Fibroblast of skin of left biceps (primary cell): Measurements from ENCODE around the gene KRTAP10-9.
"Not testable (repeated sequence)": the region's sequence is repeated elsewhere in the genome, so short reads cannot be mapped to it uniquely, and the experiment has no call there.

Source experiments
- DNase-seq, 2 experiments: peaks; one replicate each; pipeline ENCODE4 v3.0.0-alpha.2; 2013; ENCODE audit warnings: low read depth in 2 of 2

KRTAP10-9 gene

GRCh38 chr21:44595524-44595923 is 31.4 kb upstream of the KRTAP10-9 start:
- DNase-seq, result no peak

- no peak for DNase-seq
Measured at GRCh38 chr21:44596068-44596725, 30.7 kb upstream of the KRTAP10-9 start.

GRCh38 chr21:44598061-44598460 is 28.8 kb upstream of the KRTAP10-9 start:
- DNase-seq, result no peak

GRCh38 chr21:44599264-44600029 is 27.4 kb upstream of the KRTAP10-9 start:
- DNase-seq, result no peak

GRCh38 chr21:44600118-44600978 is 26.5 kb upstream of the KRTAP10-9 start, which contains the start of gene KRTAP10-7:
Gene KRTAP10-7 (plus strand): TSS chr21:44600597. CDS start chr21:44600622, 25 bp downstream.
- not testable (repeated sequence) for DNase-seq

- not testable (repeated sequence) for DNase-seq
Measured at GRCh38 chr21:44601091-44601490, 25.8 kb upstream of the KRTAP10-9 start.

- no peak for DNase-seq
Measured at GRCh38 chr21:44601596-44602462, 25.1 kb upstream of the KRTAP10-9 start.

GRCh38 chr21:44602463-44602850 is 24.4 kb upstream of the KRTAP10-9 start:
- no peak for DNase-seq

GRCh38 chr21:44603109-44603875 is 23.6 kb upstream of the KRTAP10-9 start:
- DNase-seq, result no peak

GRCh38 chr21:44603911-44604310 is 23.0 kb upstream of the KRTAP10-9 start:
- no peak for DNase-seq

GRCh38 chr21:44606495-44606894 is 20.4 kb upstream of the KRTAP10-9 start:
- DNase-seq, result no peak

- no peak for DNase-seq
Measured at GRCh38 chr21:44609193-44609592, 17.7 kb upstream of the KRTAP10-9 start.

- not testable (repeated sequence) for DNase-seq
Measured at GRCh38 chr21:44610157-44610843, 16.6 kb upstream of the KRTAP10-9 start.

GRCh38 chr21:44611551-44611950 is 15.3 kb upstream of the KRTAP10-9 start:
- no peak for DNase-seq

GRCh38 chr21:44612029-44612486 is 14.8 kb upstream of the KRTAP10-9 start, which contains the start of gene KRTAP10-8:
Gene KRTAP10-8 (plus strand): TSS chr21:44612079. CDS start chr21:44612101, 22 bp downstream.
- no peak for DNase-seq

- no peak for DNase-seq
Measured at GRCh38 chr21:44612669-44613229, 14.1 kb upstream of the KRTAP10-9 start.

GRCh38 chr21:44613386-44614155 is 13.3 kb upstream of the KRTAP10-9 start:
- DNase-seq, result no peak

GRCh38 chr21:44614161-44614631 is 12.7 kb upstream of the KRTAP10-9 start:
- DNase-seq, result no peak
